IMR-90 (cell line): ENCODE results near the gene CLRN1. TPM values are rescaled to one million over a fixed set of nuclear protein-coding genes. Genes with fewer than 3 reads are reported as not detected.

Source experiments
- ATAC-seq: fragments of 200-7000 bp; cut with Tn5 transposase; 2 replicates; pipeline ENCODE4 v1.9.1; 2020; ENCODE audit warnings: low read depth, mild to moderate bottlenecking, moderate library complexity
- BruUV-seq: library from RNA; stranded (reverse); fragments of 400-500 nt; replicated peaks from 2 replicates; lab custom pipeline; 2021; lab: Mats Ljungman, UMichigan
- CTCF ChIA-PET: fragments of 300-600 bp; formaldehyde crosslinking; extraction: SDS; loops from one replicate; lab custom pipeline; 2021; ENCODE audit warnings: antibody characterized with exemption; lab: Yijun Ruan, JAX
- POLR2A ChIA-PET: fragments of 300-600 bp; sonication (Branson Sonifier 250); formaldehyde crosslinking; loops from one replicate; lab custom pipeline; 2022; ENCODE audit warnings: antibody characterized with exemption; ENCODE audit not compliant: unreplicated experiment; lab: Charles Lee
- DNase-seq: peaks from one replicate; pipeline ENCODE4 v3.0.0; 2013
- H2AFZ ChIP-seq: replicated peaks from 2 replicates; pipeline ENCODE3; 2013; ENCODE audit warnings: low read length, mild to moderate bottlenecking; ENCODE audit not compliant: poor library complexity
- H2AK5ac ChIP-seq: 2 replicates; pipeline ENCODE4 v1.6.1; 2013; ENCODE audit warnings: low read depth, low read length, inconsistent platforms
- H2AK9ac ChIP-seq: replicated peaks from 2 replicates; pipeline ENCODE3; 2013; ENCODE audit warnings: mild to moderate bottlenecking, low read depth, low read length, moderate library complexity; ENCODE audit not compliant: poor library complexity
- H2BK120ac ChIP-seq: 2 replicates; pipeline ENCODE4 v1.6.1; 2013; ENCODE audit warnings: low read depth, low read length, inconsistent platforms
- H2BK15ac ChIP-seq: 3 replicates; pipeline ENCODE4 v1.6.1; 2013; ENCODE audit warnings: low read depth, low read length, inconsistent platforms
- H2BK20ac ChIP-seq: 2 replicates; pipeline ENCODE4 v1.6.1; 2013; ENCODE audit warnings: low read depth, mild to moderate bottlenecking, inconsistent platforms, low read length, moderate library complexity
- H2BK5ac ChIP-seq: 2 replicates; pipeline ENCODE4 v1.6.1; 2013; ENCODE audit warnings: mild to moderate bottlenecking, low read depth, low read length, inconsistent platforms; ENCODE audit not compliant: poor library complexity, severe bottlenecking
- H3K14ac ChIP-seq: replicated peaks from 2 replicates; pipeline ENCODE4 v1.6.1; 2013; ENCODE audit warnings: low read depth, low read length, inconsistent platforms
- H3K18ac ChIP-seq: 2 replicates; pipeline ENCODE4 v1.6.1; 2013; ENCODE audit warnings: low read depth, low read length, control low read depth
- H3K23ac ChIP-seq: 2 replicates; pipeline ENCODE4 v1.6.1; 2013; ENCODE audit warnings: low read depth, low read length, inconsistent platforms
- H3K27ac ChIP-seq: 2 replicates; pipeline ENCODE4 v1.5.1; 2013; ENCODE audit warnings: mild to moderate bottlenecking, control low read depth, low read length; ENCODE audit not compliant: insufficient read depth
- H3K27me3 ChIP-seq: 2 replicates; pipeline ENCODE4 v1.6.1; 2013; ENCODE audit warnings: low read length; ENCODE audit not compliant: control insufficient read depth, insufficient read depth
- H3K36me3 ChIP-seq: 2 replicates; pipeline ENCODE4 v1.6.1; 2013; ENCODE audit warnings: low read length, mixed read lengths; ENCODE audit not compliant: control insufficient read depth, insufficient read depth
- H3K4ac ChIP-seq: 2 replicates; pipeline ENCODE4 v1.6.1; 2013; ENCODE audit warnings: low read depth, low read length, inconsistent platforms
- H3K4me1 ChIP-seq: 2 replicates; pipeline ENCODE4 v1.6.1; 2013; ENCODE audit warnings: low read length, mixed read lengths; ENCODE audit not compliant: control insufficient read depth, insufficient read depth
- H3K4me2 ChIP-seq: 2 replicates; pipeline ENCODE4 v1.6.1; 2013; ENCODE audit warnings: low read depth, mild to moderate bottlenecking, control low read depth, low read length, moderate library complexity
- H3K4me3 ChIP-seq: 2 replicates; pipeline ENCODE4 v1.5.1; 2013; ENCODE audit warnings: low read depth, mild to moderate bottlenecking, control low read depth, low read length, moderate library complexity; ENCODE audit not compliant: insufficient read depth
- H3K56ac ChIP-seq: 2 replicates; pipeline ENCODE4 v1.6.1; 2013; ENCODE audit warnings: low read length, inconsistent platforms; ENCODE audit not compliant: insufficient read depth; ENCODE audit errors: extremely low read depth
- H3K79me1 ChIP-seq, 2 experiments: 2 replicates each; pipeline ENCODE4 v1.6.1; 2013; ENCODE audit warnings: low read length in 2 of 2, inconsistent platforms in 1 of 2, low read depth in 1 of 2
- H3K9ac ChIP-seq: 2 replicates; pipeline ENCODE4 v1.6.1; 2013; ENCODE audit warnings: low read depth, low read length, control low read depth
- H3K9me1 ChIP-seq: 2 replicates; pipeline ENCODE4 v1.6.1; 2013; ENCODE audit warnings: low read length, inconsistent platforms; ENCODE audit not compliant: insufficient read depth
- H3K9me3 ChIP-seq: 2 replicates; pipeline ENCODE4 v1.6.1; 2013; ENCODE audit warnings: low read length; ENCODE audit not compliant: control insufficient read depth, insufficient read depth
- H4K20me1 ChIP-seq: 2 replicates; pipeline ENCODE4 v1.6.1; 2013; ENCODE audit warnings: low read length, inconsistent platforms; ENCODE audit not compliant: insufficient read depth
- H4K5ac ChIP-seq: 2 replicates; pipeline ENCODE4 v1.6.1; 2013; ENCODE audit warnings: mild to moderate bottlenecking, low read depth, low read length, control low read depth
- H4K8ac ChIP-seq, 2 experiments: 2 replicates each; pipeline ENCODE4 v1.6.1; 2013; ENCODE audit warnings: low read depth in 2 of 2, low read length in 2 of 2, control low read depth in 1 of 2, inconsistent platforms in 1 of 2
- H4K91ac ChIP-seq: 2 replicates; pipeline ENCODE4 v1.6.1; 2013; ENCODE audit warnings: low read depth, low read length, inconsistent platforms; ENCODE audit not compliant: insufficient read depth
- BHLHE40 ChIP-seq: fragments of 150-350 bp; IDR thresholded peaks from 2 replicates; pipeline ENCODE4 v1.6.1; 2016; ENCODE audit warnings: mild to moderate bottlenecking, low read depth, low read length
- CEBPB ChIP-seq: IDR thresholded peaks from 2 replicates; pipeline ENCODE4 v1.6.1; 2012; ENCODE audit warnings: low read depth, low read length, improper control_type of control experiment
- FOS ChIP-seq: fragments of 150-350 bp; IDR thresholded peaks from 2 replicates; pipeline ENCODE4 v1.6.1; 2016; ENCODE audit warnings: low read depth, low read length
- MAFK ChIP-seq: IDR thresholded peaks from 2 replicates; pipeline ENCODE4 v1.6.1; 2012; ENCODE audit warnings: low read depth, low read length, improper control_type of control experiment
- MAZ ChIP-seq: IDR thresholded peaks from 2 replicates; pipeline ENCODE4 v1.6.1; 2012; ENCODE audit warnings: low read depth, mild to moderate bottlenecking, low read length, improper control_type of control experiment, moderate library complexity, borderline replicate concordance
- MXI1 ChIP-seq: IDR thresholded peaks from 2 replicates; pipeline ENCODE4 v1.6.1; 2012; ENCODE audit warnings: low read depth, mild to moderate bottlenecking, low read length, moderate library complexity, borderline replicate concordance
- NFE2L2 ChIP-seq: fragments of 150-350 bp; IDR thresholded peaks from 2 replicates; pipeline ENCODE4 v1.6.1; 2016; ENCODE audit warnings: low read depth, mild to moderate bottlenecking, low read length
- RCOR1 ChIP-seq: IDR thresholded peaks from 2 replicates; pipeline ENCODE4 v1.6.1; 2012; ENCODE audit warnings: mild to moderate bottlenecking, low read length, improper control_type of control experiment; ENCODE audit not compliant: insufficient replicate concordance
- RFX5 ChIP-seq: IDR thresholded peaks from 2 replicates; pipeline ENCODE4 v1.8.0; 2012; ENCODE audit warnings: low read depth, mild to moderate bottlenecking, low read length, moderate library complexity
- SMC3 ChIP-seq: fragments of 150-350 bp; IDR thresholded peaks from 2 replicates; pipeline ENCODE4 v1.6.1; 2016; ENCODE audit warnings: low read depth, mild to moderate bottlenecking, antibody characterized with exemption, low read length, moderate library complexity
- WGBS, 2 experiments: methylation state at CpG; one replicate each; pipeline versions ENCODE4 v1.1.5 to v1.1.7; 2013; ENCODE audit warnings: missing lambda C conversion rate in 2 of 2; ENCODE audit not compliant: insufficient read length in 1 of 2; ENCODE audit errors: extremely low coverage in 2 of 2; 5-methylcytosine and 5-hydroxymethylcytosine counted together
- dilution Hi-C: fragments of 300-500 bp; cut with HindIII; formaldehyde crosslinking; loops from one replicate; pipeline ENCODE4 v1.14.3; 2018; ENCODE audit warnings: low sequenced_read_pairs; ENCODE audit not compliant: unreplicated experiment
- in situ Hi-C: fragments of 300-500 bp; cut with MboI; formaldehyde crosslinking; loops from 3 replicates; pipeline ENCODE4 v1.14.3; 2019; ENCODE audit warnings: low sequenced_read_pairs, inconsistent platforms, mixed read lengths
- intact Hi-C: fragments of 100-400 bp; cut with micrococcal nuclease; formaldehyde crosslinking; loops from 2 replicates; pipeline ENCODE4 v1.10.0; 2022
- polyA plus RNA-seq, 3 experiments: library from polyadenylated mRNA; depleted of rRNA; stranded (reverse); fragments of >200 nt; gene quantifications; 2 replicates each; pipeline ENCODE4 v1.2.3, GENCODE V29; 2012; ENCODE audit warnings: low replicate concordance in 1 of 3
- total RNA-seq: library from RNA; depleted of rRNA; stranded (reverse); fragments of >200 nt; gene quantifications from 2 replicates; pipeline ENCODE4 v1.2.3, GENCODE V29; 2012
- TF ChIP-seq, protein P1 (sequence below): fragments of 150-350 bp; IDR thresholded peaks from 2 replicates; pipeline ENCODE4 v1.6.1; 2016; ENCODE audit warnings: low read depth, mild to moderate bottlenecking, low read length, moderate library complexity, borderline replicate concordance
- TF ChIP-seq, protein P2 (sequence below): conservative IDR thresholded peaks from 2 replicates; pipeline ENCODE4 v1.5.1; 2012; ENCODE audit warnings: mild to moderate bottlenecking, low read depth, low read length, improper control_type of control experiment

The CLRN1 gene
- total and polyA plus RNA-seq, 2 of the 4 experiments (the other 2 are of a cell fraction) = not detected

DNA sequence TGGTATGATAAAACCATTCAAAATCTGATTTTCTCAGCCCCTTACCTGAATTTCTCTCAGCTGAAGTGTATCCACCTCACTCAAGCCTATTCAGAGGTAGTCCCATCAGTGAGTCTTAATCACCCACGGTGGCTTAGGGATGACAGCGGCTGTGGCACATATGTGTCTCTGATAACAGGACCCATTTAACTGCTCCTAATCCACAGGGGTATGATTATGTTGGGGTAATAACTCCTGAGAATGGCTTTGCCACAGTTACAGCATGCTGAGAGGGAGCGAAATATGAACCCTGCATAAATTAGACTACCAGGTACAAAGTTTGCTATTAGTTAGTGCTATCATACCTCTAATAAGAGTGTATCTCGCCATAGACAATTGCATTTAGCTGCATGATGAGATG is 10.6 kb downstream of the CLRN1 start:
- DNase-seq = no peak
- no peaks in the 10 kb centered on the region for H3K9me1 ChIP-seq
- no peak overlapping the region for H2BK20ac ChIP-seq
- H3K27ac ChIP-seq = no peak overlapping the region
- intact Hi-C loops (no loop called here), in situ Hi-C loops (no loop called here), dilution Hi-C loops (no loop called here)
- H2AFZ ChIP-seq = no peak overlapping the region
- no TSS peak for BruUV-seq
- no peak overlapping the region for H4K8ac ChIP-seq
- H3K4me3 ChIP-seq = no peak overlapping the region
- peaks cover 17% of the 10 kb centered on the region for H3K27me3 ChIP-seq
- H3K36me3 ChIP-seq = no peaks in the 10 kb centered on the region
- no peak overlapping the region for H3K4me2 ChIP-seq
- H3K4me1 ChIP-seq = no peaks in the 10 kb centered on the region
- H4K5ac ChIP-seq = no peak overlapping the region
- H4K20me1 ChIP-seq = no peaks in the 10 kb centered on the region
- no peaks in the 10 kb centered on the region for H3K79me1 ChIP-seq
- WGBS, 2 experiments = no CpG with 5 or more reads among the region's 4 CpGs
- H3K14ac ChIP-seq = no peak overlapping the region
- H2BK120ac ChIP-seq = no peak overlapping the region
- ChIA-PET POLR2A (no interaction called here), CTCF (no interaction called here)
- H2BK15ac ChIP-seq = no peak overlapping the region
- no peak for TF ChIP-seq NFE2L2
- TF ChIP-seq MXI1 = no peak
- TF ChIP-seq MAZ = no peak
- TF ChIP-seq CEBPB = no peak
- TF ChIP-seq, protein P1, sequence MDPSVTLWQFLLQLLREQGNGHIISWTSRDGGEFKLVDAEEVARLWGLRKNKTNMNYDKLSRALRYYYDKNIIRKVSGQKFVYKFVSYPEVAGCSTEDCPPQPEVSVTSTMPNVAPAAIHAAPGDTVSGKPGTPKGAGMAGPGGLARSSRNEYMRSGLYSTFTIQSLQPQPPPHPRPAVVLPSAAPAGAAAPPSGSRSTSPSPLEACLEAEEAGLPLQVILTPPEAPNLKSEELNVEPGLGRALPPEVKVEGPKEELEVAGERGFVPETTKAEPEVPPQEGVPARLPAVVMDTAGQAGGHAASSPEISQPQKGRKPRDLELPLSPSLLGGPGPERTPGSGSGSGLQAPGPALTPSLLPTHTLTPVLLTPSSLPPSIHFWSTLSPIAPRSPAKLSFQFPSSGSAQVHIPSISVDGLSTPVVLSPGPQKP = no peak
- no peak for TF ChIP-seq MAFK
- TF ChIP-seq BHLHE40 = no peak
- TF ChIP-seq RFX5 = no peak
- no peak for TF ChIP-seq FOS
- TF ChIP-seq, protein P2, sequence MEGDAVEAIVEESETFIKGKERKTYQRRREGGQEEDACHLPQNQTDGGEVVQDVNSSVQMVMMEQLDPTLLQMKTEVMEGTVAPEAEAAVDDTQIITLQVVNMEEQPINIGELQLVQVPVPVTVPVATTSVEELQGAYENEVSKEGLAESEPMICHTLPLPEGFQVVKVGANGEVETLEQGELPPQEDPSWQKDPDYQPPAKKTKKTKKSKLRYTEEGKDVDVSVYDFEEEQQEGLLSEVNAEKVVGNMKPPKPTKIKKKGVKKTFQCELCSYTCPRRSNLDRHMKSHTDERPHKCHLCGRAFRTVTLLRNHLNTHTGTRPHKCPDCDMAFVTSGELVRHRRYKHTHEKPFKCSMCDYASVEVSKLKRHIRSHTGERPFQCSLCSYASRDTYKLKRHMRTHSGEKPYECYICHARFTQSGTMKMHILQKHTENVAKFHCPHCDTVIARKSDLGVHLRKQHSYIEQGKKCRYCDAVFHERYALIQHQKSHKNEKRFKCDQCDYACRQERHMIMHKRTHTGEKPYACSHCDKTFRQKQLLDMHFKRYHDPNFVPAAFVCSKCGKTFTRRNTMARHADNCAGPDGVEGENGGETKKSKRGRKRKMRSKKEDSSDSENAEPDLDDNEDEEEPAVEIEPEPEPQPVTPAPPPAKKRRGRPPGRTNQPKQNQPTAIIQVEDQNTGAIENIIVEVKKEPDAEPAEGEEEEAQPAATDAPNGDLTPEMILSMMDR = no peak
- no peak for TF ChIP-seq SMC3
- TF ChIP-seq RCOR1 = no peak
- no peak overlapping the region for H3K56ac ChIP-seq
- H3K9me3 ChIP-seq = no peaks in the 10 kb centered on the region
- no peak for ATAC-seq
- no peak overlapping the region for H3K4ac ChIP-seq
- H2AK5ac ChIP-seq = no peak overlapping the region
- H4K91ac ChIP-seq = no peak overlapping the region
- H2BK5ac ChIP-seq = no peak overlapping the region
- H3K18ac ChIP-seq = no peak overlapping the region
- H3K9ac ChIP-seq = no peak overlapping the region
- H3K23ac ChIP-seq = no peak overlapping the region
- no peak overlapping the region for H2AK9ac ChIP-seq
